Activated CD8-positive, alpha-beta memory T cell treated with anti-CD3 and anti-CD28 coated beads, Interleukin-2, amount 50 U/mL, for 24 hours (primary cell): ENCODE results near the gene NT5DC3.
"Not testable (repeated sequence)": the region's sequence is repeated elsewhere in the genome, so short reads cannot be mapped to it uniquely, and the experiment has no call there.

Source experiments
- DNase-seq: peaks from one replicate; pipeline ENCODE4 v3.0.0-alpha.2; 2020; ENCODE audit errors: extremely low read depth

The NT5DC3 gene

GRCh38 chr12:103810111-103810510 is 30.9 kb downstream of the NT5DC3 start:
- DNase-seq = no peak

- not testable (repeated sequence) for DNase-seq
Measured at GRCh38 chr12:103809639-103810038, 31.4 kb downstream of the NT5DC3 start.

GRCh38 chr12:103809154-103809553 is 31.9 kb downstream of the NT5DC3 start:
- no peak for DNase-seq

- no peak for DNase-seq
Measured at GRCh38 chr12:103808239-103808880, 32.7 kb downstream of the NT5DC3 start.

- no peak for DNase-seq
Measured at GRCh38 chr12:103807561-103808238, 33.3 kb downstream of the NT5DC3 start.

- no peak for DNase-seq
Measured at GRCh38 chr12:103806803-103807202, 34.2 kb downstream of the NT5DC3 start.

- DNase-seq = no peak
Measured at GRCh38 chr12:103805655-103806360, 35.2 kb downstream of the NT5DC3 start.

- DNase-seq = no peak
Measured at GRCh38 chr12:103803847-103804246, 37.2 kb downstream of the NT5DC3 start.

- DNase-seq = no peak
Measured at GRCh38 chr12:103802586-103802886, 38.5 kb downstream of the NT5DC3 start.

- DNase-seq = no peak
Measured at GRCh38 chr12:103801709-103802585, 39.1 kb downstream of the NT5DC3 start.

- no peak for DNase-seq
Measured at GRCh38 chr12:103799857-103800771, 40.9 kb downstream of the NT5DC3 start.

GRCh38 chr12:103799504-103799856 is 41.6 kb downstream of the NT5DC3 start:
- no peak for DNase-seq

GRCh38 chr12:103798586-103798985 is 42.4 kb downstream of the NT5DC3 start:
- no peak for DNase-seq

GRCh38 chr12:103794309-103795213 is 46.5 kb downstream of the NT5DC3 start:
- no peak for DNase-seq

- DNase-seq = no peak
Measured at GRCh38 chr12:103793512-103794045, 47.5 kb downstream of the NT5DC3 start.

- no peak for DNase-seq
Measured at GRCh38 chr12:103793046-103793445, 48.0 kb downstream of the NT5DC3 start.

- DNase-seq = no peak
Measured at GRCh38 chr12:103791350-103791920, 49.6 kb downstream of the NT5DC3 start.

- no peak for DNase-seq
Measured at GRCh38 chr12:103786201-103786600, 54.8 kb downstream of the NT5DC3 start.

- DNase-seq = no peak
Measured at GRCh38 chr12:103785243-103786031, 55.6 kb downstream of the NT5DC3 start.
